ENCODE results near the gene CCIN. TPM values are rescaled to one million over a fixed set of nuclear protein-coding genes. Genes with fewer than 3 reads are reported as not detected.

Gene CCIN
- total and polyA plus RNA-seq, 2 donors from 2014 or later, result 0.13 TPM; not detected in 1

DNA sequence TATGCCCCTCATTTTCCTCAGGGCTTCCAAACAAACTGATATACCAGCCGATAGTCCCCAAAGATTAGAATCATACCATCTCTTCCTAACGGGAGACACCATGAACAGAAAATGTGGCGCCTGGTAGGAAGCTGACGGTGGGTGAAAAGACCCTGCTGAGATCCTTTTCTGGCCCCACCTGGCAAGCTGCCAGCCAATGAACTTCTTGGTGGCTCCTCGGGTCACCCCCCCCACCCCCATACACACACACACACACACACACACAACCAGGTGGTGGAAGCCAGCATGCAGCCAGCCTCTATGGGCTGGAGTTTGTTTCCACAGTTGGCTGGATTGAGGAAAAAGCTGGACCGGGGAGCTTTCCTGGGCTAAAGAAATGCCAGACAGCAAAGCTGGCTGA lies 4.8 kb upstream of the CCIN start:
- Histone ChIP-seq H3K4me1 (ENCODE audit: control insufficient read depth in 2 of 3, insufficient read depth in 2 of 3, low read depth in 1 of 3, low read length in 3 of 3) (peaks cover 0 to 2% (median 2%) of the 10 kb centered on the region in 3 donors), H3K9me3 (ENCODE audit: control insufficient read depth in 2 of 3, insufficient read depth in 1 of 3, low read length in 3 of 3) (no peaks in the 10 kb centered on the region), H3K36me3 (ENCODE audit: control insufficient read depth in 2 of 3, insufficient read depth in 3 of 3, low read length in 3 of 3) (no peaks in the 10 kb centered on the region), H3K27me3 (ENCODE audit: control insufficient read depth, insufficient read depth, low read length) (no peaks in the 10 kb centered on the region), H3K4me3 (ENCODE audit: low read length in 3 of 3) (no peak overlapping the region), H3K27ac (ENCODE audit: low read depth in 2 of 2, low read length in 2 of 2) (no peak overlapping the region), H3K9ac (ENCODE audit: low read length in 3 of 3) (no peak overlapping the region)
- intact Hi-C loops (cut with DNase I), result loop anchor here (10.0 kb wide), 1 partner anchor 50 kb away; no protein-coding TSS in a partner anchor
- peak in 2 of 5 donors; percentile 59 to 62 for DNase-seq
- FAIRE-seq, result no peak
- TF ChIP-seq, protein P1, sequence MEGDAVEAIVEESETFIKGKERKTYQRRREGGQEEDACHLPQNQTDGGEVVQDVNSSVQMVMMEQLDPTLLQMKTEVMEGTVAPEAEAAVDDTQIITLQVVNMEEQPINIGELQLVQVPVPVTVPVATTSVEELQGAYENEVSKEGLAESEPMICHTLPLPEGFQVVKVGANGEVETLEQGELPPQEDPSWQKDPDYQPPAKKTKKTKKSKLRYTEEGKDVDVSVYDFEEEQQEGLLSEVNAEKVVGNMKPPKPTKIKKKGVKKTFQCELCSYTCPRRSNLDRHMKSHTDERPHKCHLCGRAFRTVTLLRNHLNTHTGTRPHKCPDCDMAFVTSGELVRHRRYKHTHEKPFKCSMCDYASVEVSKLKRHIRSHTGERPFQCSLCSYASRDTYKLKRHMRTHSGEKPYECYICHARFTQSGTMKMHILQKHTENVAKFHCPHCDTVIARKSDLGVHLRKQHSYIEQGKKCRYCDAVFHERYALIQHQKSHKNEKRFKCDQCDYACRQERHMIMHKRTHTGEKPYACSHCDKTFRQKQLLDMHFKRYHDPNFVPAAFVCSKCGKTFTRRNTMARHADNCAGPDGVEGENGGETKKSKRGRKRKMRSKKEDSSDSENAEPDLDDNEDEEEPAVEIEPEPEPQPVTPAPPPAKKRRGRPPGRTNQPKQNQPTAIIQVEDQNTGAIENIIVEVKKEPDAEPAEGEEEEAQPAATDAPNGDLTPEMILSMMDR (IDR thresholded peaks at IDR 0.05; ENCODE audit: borderline replicate concordance, extremely low read depth, insufficient read depth), result no peak

DNA sequence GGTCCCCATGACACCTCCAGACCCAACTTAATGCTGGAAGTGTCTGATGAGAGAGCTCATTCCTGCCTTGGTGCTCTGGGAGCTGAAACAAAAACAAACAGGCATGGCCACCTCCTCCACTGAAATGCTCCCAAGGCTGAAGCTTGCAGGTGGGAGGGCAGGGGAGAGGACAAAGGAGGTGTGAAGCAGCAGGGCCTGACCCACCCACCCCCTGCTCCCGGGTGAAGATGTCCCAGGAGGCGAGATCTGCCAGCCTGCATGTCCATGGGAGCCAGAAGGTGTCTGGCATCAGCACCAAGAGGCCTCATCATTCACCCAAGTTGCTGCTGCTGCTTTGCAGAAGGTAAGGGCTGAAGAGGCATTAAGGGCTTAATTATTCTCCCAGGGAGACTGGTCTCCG lies 4.2 kb upstream of the CCIN start:
- Histone ChIP-seq H3K36me3 (ENCODE audit: control insufficient read depth in 2 of 3, insufficient read depth in 3 of 3, low read length in 3 of 3) (no peaks in the 10 kb centered on the region), H3K4me3 (ENCODE audit: low read length in 3 of 3) (no peak overlapping the region), H3K9ac (ENCODE audit: low read length in 3 of 3) (no peak overlapping the region), H3K4me1 (ENCODE audit: control insufficient read depth in 2 of 3, insufficient read depth in 2 of 3, low read depth in 1 of 3, low read length in 3 of 3) (peaks cover 0 to 2% (median 2%) of the 10 kb centered on the region in 3 donors), H3K27ac (ENCODE audit: low read depth in 2 of 2, low read length in 2 of 2) (no peak overlapping the region), H3K27me3 (ENCODE audit: control insufficient read depth, insufficient read depth, low read length) (no peaks in the 10 kb centered on the region), H3K9me3 (ENCODE audit: control insufficient read depth in 2 of 3, insufficient read depth in 1 of 3, low read length in 3 of 3) (no peaks in the 10 kb centered on the region)
- DNase-seq (peak in 4 of 5 donors; percentile 32 to 62 (median 50)), FAIRE-seq (no peak)
- TF ChIP-seq, protein P1 (IDR thresholded peaks at IDR 0.05; ENCODE audit: borderline replicate concordance, extremely low read depth, insufficient read depth), result no peak
- intact Hi-C loops (cut with DNase I), result loop anchor here (10.0 kb wide), 1 partner anchor 50 kb away; no protein-coding TSS in a partner anchor

DNA sequence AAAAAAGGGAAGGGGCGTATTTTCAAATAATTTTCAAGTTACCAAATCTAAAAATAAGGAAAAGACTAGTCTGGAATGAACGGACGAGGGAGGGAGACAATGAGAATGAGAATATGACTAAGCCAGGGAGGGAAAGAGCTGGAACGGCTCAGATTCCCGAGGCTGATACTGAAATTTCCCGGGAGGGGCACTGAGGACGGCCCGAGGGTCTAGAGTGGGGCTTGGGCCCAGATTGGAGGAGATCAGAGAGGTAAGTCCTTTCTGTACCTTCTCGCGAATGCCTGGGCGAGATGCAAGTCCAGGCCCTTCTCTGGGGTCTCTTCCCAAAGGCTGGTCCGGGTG lies 3.4 kb upstream of the CCIN start:
- Histone ChIP-seq H3K36me3 (ENCODE audit: control insufficient read depth in 2 of 3, insufficient read depth in 3 of 3, low read length in 3 of 3) (no peaks in the 10 kb centered on the region), H3K9me3 (ENCODE audit: control insufficient read depth in 2 of 3, insufficient read depth in 1 of 3, low read length in 3 of 3) (no peaks in the 10 kb centered on the region), H3K27ac (ENCODE audit: low read depth in 2 of 2, low read length in 2 of 2) (no peak overlapping the region), H3K4me1 (ENCODE audit: control insufficient read depth in 2 of 3, insufficient read depth in 2 of 3, low read depth in 1 of 3, low read length in 3 of 3) (peaks cover 0 to 2% (median 2%) of the 10 kb centered on the region in 3 donors), H3K27me3 (ENCODE audit: control insufficient read depth, insufficient read depth, low read length) (no peaks in the 10 kb centered on the region), H3K4me3 (ENCODE audit: low read length in 3 of 3) (no peak overlapping the region), H3K9ac (ENCODE audit: low read length in 3 of 3) (no peak overlapping the region)
- no peak for FAIRE-seq
- DNase-seq, result no peak
- TF ChIP-seq, protein P1 (IDR thresholded peaks at IDR 0.05; ENCODE audit: borderline replicate concordance, extremely low read depth, insufficient read depth), result no peak
- intact Hi-C loops (cut with DNase I), result loop anchor here (10.0 kb wide), 1 partner anchor 51 kb away; no protein-coding TSS in a partner anchor
